NCI-H526 (cell line): ENCODE data around the gene C19orf53.
"Not testable (repeated sequence)": the region's sequence is repeated elsewhere in the genome, so short reads cannot be mapped to it uniquely, and the experiment has no call there.

Experiments used
- DNase-seq, 2 experiments: peaks; one replicate each; lab custom pipeline; 2025; lab: John Stamatoyannopoulos, UW

Gene C19orf53

DNA sequence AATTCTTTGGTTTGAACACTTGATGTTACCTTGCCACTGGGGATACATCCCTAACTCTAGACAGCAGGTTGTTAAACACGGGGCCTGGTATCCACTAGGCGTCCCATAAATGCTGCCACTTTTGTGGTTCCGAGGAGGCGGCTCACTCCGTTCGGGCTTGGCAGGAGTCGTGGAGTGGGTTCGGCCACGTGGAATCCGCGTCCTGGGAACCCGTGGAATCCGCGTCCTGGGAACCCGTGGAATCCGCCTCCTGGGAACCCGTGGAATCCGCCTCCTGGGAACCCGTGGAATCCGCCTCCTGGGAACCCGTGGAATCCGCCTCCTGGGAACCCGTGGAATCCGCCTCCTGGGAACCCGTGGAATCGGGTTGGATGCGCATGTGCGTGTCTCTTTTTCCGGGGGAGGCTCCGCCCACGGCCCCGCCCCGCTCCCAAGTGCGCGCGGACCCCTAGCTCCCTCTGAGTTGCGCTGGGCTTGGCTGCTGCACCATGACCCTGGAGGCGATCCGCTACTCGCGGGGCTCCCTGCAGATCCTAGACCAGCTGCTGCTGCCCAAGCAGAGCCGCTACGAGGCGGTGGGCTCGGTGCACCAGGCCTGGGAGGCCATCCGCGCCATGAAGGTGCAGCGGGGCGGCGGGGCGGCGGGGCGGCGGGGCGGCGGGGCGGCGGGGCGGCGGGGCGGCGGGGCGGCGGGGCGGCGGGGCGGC is 10.0 kb upstream of the C19orf53 start, which contains the start of gene MRI1:
Gene MRI1, plus strand, starts transcription at position 422 of the 707 bp plus-strand sequence. Its CDS starts 67 bp downstream, at position 489.
- DNase-seq = peak in 1 of 2 experiments; percentile 70

GRCh38 chr19:13764821-13765394 is 9.3 kb upstream of the C19orf53 start:
- peak in 1 of 2 experiments; percentile 20 for DNase-seq

GRCh38 chr19:13765395-13766094 is 8.7 kb upstream of the C19orf53 start:
- no peak for DNase-seq

- DNase-seq = no peak
Measured at GRCh38 chr19:13766095-13766481, 8.2 kb upstream of the C19orf53 start.

DNA sequence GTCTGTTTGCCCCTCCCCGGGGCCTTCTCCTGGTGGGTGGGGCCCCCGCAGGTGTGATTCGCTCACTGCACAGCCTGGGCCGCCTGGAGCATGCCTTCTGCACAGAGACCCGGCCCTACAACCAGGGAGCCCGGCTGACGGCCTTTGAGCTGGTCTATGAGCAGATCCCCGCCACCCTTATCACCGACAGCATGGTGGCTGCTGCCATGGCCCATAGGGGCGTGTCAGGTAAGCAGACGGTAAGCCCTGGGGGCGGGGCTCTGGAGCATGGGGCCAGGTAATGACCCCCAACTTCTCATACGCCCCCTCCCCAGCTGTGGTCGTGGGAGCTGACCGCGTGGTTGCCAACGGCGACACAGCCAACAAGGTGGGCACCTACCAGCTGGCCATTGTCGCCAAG is 5.7 kb upstream of the C19orf53 start:
- no peak for DNase-seq

- no peak for DNase-seq
Measured at GRCh38 chr19:13770013-13770635, 4.1 kb upstream of the C19orf53 start.

GRCh38 chr19:13778398-13778797 is 4.1 kb downstream of the C19orf53 start:
- DNase-seq = no peak

- DNase-seq = no peak
Measured at GRCh38 chr19:13778847-13779246, 4.6 kb downstream of the C19orf53 start.

DNA sequence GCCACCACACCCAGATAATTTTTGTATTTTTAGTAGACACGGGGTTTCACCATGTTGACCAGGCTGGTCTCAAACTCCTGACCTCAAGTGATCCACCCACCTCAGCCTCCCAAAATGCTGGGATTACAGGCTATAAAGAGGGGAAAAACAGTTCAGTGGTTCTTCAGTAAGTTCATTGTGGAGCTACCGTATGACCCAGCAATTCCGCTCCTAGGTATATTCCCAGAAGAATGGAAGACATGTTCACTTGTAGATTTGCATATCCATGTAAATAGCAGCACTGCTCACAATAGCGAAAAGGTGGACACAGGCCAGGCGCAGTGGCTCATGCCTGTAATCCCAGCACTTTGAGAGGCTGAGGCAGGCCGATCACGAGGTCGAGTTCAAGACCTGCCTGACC is 5.5 kb downstream of the C19orf53 start:
- DNase-seq = not testable (repeated sequence)

- no peak for DNase-seq
Measured at GRCh38 chr19:13781547-13781946, 7.3 kb downstream of the C19orf53 start.

- no peak for DNase-seq
Measured at GRCh38 chr19:13782537-13782936, 8.3 kb downstream of the C19orf53 start.

DNA sequence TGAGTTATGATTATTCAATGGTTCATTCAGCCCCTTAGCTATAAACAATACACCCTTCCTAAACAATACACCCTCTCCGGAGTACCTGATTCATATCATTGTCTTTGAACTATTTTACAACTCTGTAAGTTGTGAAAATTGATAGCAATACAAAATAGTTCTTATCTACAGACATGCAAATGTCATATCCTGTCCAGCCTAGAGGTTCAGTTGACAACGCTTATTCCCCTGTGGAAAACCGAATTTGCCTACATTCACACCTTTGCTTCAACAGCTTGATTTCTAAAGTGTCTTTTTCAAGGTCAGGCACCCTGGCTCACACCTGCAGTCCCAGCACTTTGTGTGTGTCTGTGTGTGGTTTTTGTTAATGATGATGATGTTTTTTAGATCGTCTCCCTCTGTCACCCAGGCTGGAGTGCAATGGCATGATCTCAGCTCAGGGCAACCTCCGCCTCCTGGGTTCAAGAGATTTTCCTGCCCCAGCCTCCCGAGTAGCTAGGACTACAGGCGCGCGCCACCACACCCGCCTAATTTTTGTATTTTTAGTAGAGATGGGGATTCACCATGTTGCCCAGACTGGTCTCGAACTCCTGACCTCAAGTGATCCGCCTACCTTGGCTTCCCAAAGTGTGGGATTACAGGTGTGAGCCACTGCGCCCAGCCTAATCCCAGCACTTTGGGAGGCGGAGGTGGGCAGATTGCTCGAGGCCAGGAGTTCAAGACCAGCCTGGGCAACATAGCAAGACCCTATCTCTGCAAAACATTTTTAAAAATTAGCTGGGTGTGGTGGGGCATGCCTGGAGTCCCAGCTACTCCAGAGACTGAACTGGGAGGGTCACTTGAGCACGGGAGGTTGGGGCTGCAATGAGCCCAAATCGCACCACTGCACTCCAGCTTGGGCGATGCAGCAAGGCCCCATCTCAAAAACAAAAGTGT is 9.6 kb downstream of the C19orf53 start:
- peak; percentile 66 to 68 for DNase-seq

DNA sequence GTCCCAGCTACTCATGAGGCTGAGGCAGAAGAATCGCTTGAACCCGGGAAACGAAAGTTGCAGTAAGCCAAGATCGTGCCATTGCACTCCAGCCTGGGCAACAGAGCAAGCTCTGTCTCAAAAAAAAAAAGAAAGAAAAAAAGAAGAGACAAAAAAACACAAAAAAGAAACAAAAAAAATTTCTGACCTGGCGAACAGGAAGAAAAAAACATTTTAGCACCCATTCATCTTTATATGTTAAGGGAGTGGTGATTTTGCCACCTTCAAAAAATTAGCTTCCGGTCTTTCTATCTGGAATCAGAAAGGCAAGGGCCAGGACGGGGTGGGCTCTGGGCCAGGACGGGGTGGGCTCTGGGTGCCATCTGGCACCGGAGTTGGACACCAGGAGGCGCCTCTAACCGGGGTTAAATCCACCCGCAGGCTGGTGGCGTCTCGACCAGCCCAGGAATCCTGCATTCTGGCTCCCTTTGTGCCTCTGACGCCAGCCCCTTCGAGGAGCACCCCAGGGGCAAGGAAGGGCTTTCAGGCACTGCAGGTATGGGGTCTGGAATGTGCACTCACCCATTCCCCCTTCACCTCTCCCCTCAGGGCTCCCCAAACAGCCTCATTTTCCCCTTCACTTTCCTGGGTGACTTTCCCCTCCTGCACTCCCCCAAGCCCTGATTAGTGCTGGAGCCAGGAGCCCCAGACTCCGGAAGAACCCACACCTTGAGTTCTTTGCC is 10.6 kb downstream of the C19orf53 start:
- peak in 1 of 2 experiments; percentile 33 for DNase-seq

DNA sequence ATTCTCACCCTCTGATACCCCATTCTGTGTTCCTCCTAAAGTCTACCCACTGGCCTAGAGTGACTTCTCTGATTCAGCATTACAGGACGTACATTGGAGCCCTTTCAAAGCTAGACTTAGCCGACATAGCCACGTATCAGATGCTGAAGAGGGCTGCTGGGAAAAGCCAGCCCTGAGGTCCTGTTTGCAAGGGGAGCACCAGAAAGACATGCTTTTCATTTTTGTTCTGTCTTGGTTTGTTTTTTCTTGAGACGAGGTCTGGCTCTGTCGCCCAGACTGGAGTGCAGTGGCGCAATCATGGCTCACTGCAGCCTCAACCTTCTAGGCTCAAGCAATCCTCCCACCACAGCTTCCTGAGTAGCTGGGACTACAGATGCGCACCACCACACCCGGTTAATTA is 14.7 kb downstream of the C19orf53 start:
- DNase-seq = no peak

DNA sequence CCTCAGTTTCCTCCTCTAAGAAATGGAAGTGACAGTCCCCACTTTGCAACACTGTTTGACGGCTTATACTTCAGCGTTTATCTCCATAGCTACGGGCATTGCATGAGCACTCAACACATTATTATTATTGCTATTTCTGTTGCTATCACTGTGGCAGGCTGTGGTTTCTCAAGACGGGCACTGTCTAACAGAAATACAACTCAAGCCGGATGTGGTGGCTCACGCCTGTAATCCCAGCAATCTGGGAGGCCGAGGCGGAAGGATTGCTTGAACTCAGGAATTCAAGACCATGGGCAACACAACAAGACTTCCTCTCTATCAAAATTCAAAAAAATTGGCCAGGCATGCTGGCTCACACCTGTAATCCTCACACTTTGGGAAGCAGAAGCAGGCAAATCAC is 16.1 kb downstream of the C19orf53 start:
- DNase-seq = no peak

DNA sequence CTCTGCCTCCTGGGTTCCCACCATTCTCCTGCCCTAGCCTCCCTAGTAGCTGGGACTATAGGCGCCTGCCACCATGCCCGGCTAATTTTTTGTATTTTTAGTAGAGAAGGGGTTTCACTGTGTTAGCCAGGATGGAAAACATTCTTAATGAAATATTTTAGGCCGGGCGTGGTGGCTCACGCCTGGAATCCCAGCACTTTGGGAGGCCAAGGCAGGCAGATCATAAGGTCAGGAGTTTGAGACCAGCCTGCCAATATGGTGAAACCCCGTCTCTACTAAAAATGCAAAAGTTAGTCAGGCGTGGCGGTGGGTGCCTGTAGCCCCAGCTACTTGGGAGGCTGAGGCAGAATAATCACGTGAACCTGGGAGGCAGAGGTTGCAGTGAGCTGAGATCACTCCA is 19.1 kb downstream of the C19orf53 start:
- DNase-seq = not testable (repeated sequence)

DNA sequence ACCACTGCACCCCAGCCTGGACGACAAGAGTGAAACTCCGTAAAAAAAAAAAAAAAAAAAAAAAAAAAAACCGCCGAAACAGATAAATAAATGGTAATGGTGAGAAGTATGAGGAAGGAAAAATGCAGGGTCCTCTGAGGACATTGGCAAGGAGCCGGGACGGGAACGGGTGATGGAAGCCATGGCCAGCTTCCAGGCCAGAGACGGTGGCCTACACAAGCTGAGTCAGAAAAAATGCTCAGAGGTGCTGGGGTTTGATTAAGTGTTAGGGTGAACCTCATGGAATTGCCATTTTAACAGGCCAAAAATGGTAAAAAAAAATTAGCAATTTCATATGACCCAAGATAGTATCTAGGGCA is 20.1 kb downstream of the C19orf53 start:
- DNase-seq = no peak

DNA sequence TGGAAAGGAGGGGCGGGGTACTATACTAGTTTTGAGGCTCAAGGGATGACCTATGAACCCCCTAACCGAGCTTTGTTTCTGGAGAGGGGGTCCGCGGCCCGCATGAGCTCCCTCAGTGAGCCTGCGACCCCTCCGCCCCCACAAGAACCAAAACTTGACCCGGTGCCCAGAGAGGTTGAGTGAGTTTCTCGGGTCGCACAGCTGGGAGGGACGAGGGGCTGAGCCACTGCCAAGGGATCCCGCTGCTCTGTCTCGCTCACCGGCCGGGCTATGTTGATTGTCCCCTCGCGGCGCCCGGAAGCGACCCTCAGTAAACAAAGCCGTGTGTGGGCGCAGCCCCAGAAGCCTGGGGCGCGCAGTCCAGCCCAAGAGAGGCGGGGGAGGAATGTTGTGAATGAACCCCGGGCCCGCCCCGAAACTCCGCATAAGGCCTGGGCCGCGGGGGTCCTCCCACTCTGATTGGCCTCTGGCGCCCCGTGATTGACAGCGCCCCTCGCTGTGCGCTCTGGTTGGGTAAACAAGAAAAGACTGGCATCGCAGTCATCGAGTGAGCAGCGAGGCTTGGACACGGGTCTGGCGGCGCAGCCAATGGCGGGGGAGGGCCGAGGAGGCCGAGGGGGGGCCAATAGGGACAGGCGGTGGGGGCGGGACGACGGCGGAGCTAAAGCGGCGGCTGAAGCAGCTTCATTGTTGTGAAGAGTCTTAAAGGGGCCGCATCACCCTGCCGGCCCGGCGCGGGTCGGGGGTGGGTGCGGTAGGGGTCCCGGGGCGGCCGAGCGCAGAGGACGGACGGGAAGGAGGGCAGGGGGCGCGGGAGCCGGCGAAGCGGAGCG is 20.7 kb downstream of the C19orf53 start, which contains the start of gene ZSWIM4:
Gene ZSWIM4, plus strand, starts transcription at position 687 of the 833 bp plus-strand sequence. CDS start 206 bp downstream, outside the sequence.
- peak; percentile 89 to 97 for DNase-seq

GRCh38 chr19:13795595-13796300 is 21.5 kb downstream of the C19orf53 start:
- DNase-seq = no peak
